Uterus (tissue), 4 donors: ENCODE data around the gene SLC6A18. TPM values are rescaled to one million over a fixed set of nuclear protein-coding genes. Genes with fewer than 3 reads are reported as not detected.

Source experiments
- DNase-seq, 2 donors: peaks; one replicate each; pipeline ENCODE4 v3.0.0-alpha.2; 2019 to 2020
- H3K27ac ChIP-seq, 2 donors: fragments of 200-600 bp; sonication (generic); 1 replicate in 1 of 2; 2 replicates in 1 of 2; pipeline ENCODE4 v1.5.1; 2016 to 2018
- H3K27me3 ChIP-seq, 2 donors: fragments of 200-600 bp; sonication (generic); one replicate each; pipeline ENCODE4 v1.5.1; 2018 to 2019; ENCODE audit warnings: control low read depth in 1 of 2
- H3K36me3 ChIP-seq, 2 donors: fragments of 200-600 bp; sonication (generic); one replicate each; pipeline ENCODE4 v1.5.1; 2019; ENCODE audit warnings: control low read depth in 1 of 2
- H3K4me1 ChIP-seq, 2 donors: fragments of 200-600 bp; sonication (generic); one replicate each; pipeline ENCODE4 v1.5.1; 2018 to 2019; ENCODE audit warnings: control low read depth in 1 of 2
- H3K4me3 ChIP-seq, 2 donors: fragments of 200-600 bp; sonication (generic); 1 replicate in 1 of 2; 2 replicates in 1 of 2; pipeline ENCODE4 v1.5.1; 2018 to 2019; ENCODE audit warnings: mild to moderate bottlenecking in 1 of 2
- H3K9me3 ChIP-seq, 2 donors: fragments of 200-600 bp; sonication (generic); one replicate each; pipeline ENCODE4 v1.5.1; 2019; ENCODE audit warnings: control low read depth in 1 of 2
- POLR2A ChIP-seq, 2 donors: fragments of 450-650 bp; IDR thresholded peaks; one replicate each; pipeline ENCODE4 v1.6.1; 2016; ENCODE audit warnings: antibody characterized with exemption in 2 of 2, mild to moderate bottlenecking in 1 of 2, moderate library complexity in 1 of 2
- intact Hi-C: fragments of 100-400 bp; cut with DNase I; formaldehyde crosslinking; loops from one replicate; pipeline ENCODE4 v1.15.1; 2023; ENCODE audit warnings: low total_unique reads
- total RNA-seq, 4 donors: library from RNA; depleted of rRNA in 3 of 4; stranded (reverse); fragments of >200 nt in 3 of 4; gene quantifications; one replicate each; pipeline versions ENCODE4 v1.1.0 to v1.2.4, GENCODE V29; 2014 to 2023
- TF ChIP-seq, protein P1 (sequence below), 4 experiments: fragments of 200-600 bp in 2 of 4; fragments of 450-650 bp in 2 of 4; sonication (generic) in 2 of 4; IDR thresholded peaks; one replicate each; pipeline ENCODE4 v1.5.1; 2016 to 2019; ENCODE audit warnings: antibody characterized with exemption in 4 of 4, mild to moderate bottlenecking in 2 of 4, moderate library complexity in 1 of 4
- donor health status: DM: yes; HTN: yes; CAD: no.

Gene SLC6A18
- total RNA-seq, 4 donors from 2014 or later, result not detected

GRCh38 chr5:1178529-1179382 is 46.4 kb upstream of the SLC6A18 start:
- Histone ChIP-seq H3K27ac (no peak overlapping the region), H3K4me1 (no peaks in the 10 kb centered on the region), H3K4me3 (no peak overlapping the region), H3K9me3 (no peaks in the 10 kb centered on the region), H3K36me3 (no peaks in the 10 kb centered on the region), H3K27me3 (no peaks in the 10 kb centered on the region)
- DNase-seq, result no peak
- TF ChIP-seq, protein P1, sequence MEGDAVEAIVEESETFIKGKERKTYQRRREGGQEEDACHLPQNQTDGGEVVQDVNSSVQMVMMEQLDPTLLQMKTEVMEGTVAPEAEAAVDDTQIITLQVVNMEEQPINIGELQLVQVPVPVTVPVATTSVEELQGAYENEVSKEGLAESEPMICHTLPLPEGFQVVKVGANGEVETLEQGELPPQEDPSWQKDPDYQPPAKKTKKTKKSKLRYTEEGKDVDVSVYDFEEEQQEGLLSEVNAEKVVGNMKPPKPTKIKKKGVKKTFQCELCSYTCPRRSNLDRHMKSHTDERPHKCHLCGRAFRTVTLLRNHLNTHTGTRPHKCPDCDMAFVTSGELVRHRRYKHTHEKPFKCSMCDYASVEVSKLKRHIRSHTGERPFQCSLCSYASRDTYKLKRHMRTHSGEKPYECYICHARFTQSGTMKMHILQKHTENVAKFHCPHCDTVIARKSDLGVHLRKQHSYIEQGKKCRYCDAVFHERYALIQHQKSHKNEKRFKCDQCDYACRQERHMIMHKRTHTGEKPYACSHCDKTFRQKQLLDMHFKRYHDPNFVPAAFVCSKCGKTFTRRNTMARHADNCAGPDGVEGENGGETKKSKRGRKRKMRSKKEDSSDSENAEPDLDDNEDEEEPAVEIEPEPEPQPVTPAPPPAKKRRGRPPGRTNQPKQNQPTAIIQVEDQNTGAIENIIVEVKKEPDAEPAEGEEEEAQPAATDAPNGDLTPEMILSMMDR (IDR thresholded peaks at IDR 0.05), result no peak
- TF ChIP-seq POLR2A (IDR thresholded peaks at IDR 0.05), result no peak
- intact Hi-C loops, result no loop called here

GRCh38 chr5:1179383-1179715 is 45.8 kb upstream of the SLC6A18 start:
- no peaks in the 10 kb centered on the region for H3K4me1 ChIP-seq
- no peaks in the 10 kb centered on the region for H3K27me3 ChIP-seq
- H3K4me3 ChIP-seq, result no peak overlapping the region
- H3K36me3 ChIP-seq, result no peaks in the 10 kb centered on the region
- no peak overlapping the region for H3K27ac ChIP-seq
- no peaks in the 10 kb centered on the region for H3K9me3 ChIP-seq
- no peak for TF ChIP-seq POLR2A (IDR thresholded peaks at IDR 0.05)
- TF ChIP-seq, protein P1 (IDR thresholded peaks at IDR 0.05), result no peak
- DNase-seq, result no peak
- intact Hi-C loops, result no loop called here

DNA sequence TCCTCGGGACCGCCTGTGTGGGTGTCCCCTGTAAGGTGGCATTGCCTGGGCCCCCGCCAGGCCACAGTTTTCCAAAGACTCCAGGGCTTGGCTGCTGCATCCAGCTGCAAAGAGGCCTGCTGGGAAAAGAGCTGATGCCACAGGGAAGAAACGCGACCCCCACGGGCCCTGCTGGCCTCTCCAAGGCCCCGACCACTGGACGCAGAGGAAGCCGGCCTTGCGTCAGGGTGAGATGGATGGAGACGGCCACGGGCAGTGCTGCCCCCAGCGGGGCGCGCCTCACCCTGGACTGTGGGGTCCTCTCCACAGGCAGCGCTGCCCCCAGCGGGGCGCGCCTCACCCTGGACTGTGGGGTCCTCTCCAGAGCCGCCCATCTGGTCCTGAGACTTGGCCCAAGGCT is 45.1 kb upstream of the SLC6A18 start:
- TF ChIP-seq, protein P1 (IDR thresholded peaks at IDR 0.05), result no peak
- no peak for TF ChIP-seq POLR2A (IDR thresholded peaks at IDR 0.05)

DNA sequence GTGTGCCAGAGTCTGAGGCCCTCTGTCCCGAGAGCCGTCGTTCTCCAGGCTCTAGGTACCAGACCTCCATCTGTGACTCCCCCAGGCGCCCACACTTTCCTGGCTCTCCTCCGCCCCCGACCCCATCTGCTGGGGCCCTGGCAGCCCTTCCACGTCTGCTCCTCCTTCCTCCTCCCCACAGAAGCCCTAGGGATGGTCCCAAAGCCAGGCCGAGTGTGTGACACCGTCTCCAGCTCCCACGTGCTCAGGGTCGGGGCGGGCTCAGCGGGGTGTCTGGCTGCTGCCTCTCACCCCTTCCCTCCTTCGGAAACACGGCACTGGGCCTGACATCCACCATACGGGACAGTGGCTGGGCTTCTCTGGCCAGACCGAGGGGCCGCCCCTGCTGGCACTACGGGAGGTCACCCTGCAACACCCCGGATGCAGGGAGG is 44.3 kb upstream of the SLC6A18 start:
- no peaks in the 10 kb centered on the region for H3K36me3 ChIP-seq
- no peaks in the 10 kb centered on the region for H3K9me3 ChIP-seq
- H3K27ac ChIP-seq, result no peak overlapping the region
- intact Hi-C loops, result no loop called here
- H3K27me3 ChIP-seq, result no peaks in the 10 kb centered on the region
- H3K4me1 ChIP-seq, result no peaks in the 10 kb centered on the region
- no peak overlapping the region for H3K4me3 ChIP-seq
- TF ChIP-seq, protein P1 (IDR thresholded peaks at IDR 0.05), result no peak
- no peak for TF ChIP-seq POLR2A (IDR thresholded peaks at IDR 0.05)
- no peak for DNase-seq

More for the DNA sequence above, 45.1 kb upstream of the SLC6A18 start:
- Histone ChIP-seq H3K27ac (no peak overlapping the region), H3K4me3 (no peak overlapping the region), H3K36me3 (no peaks in the 10 kb centered on the region), H3K27me3 (no peaks in the 10 kb centered on the region), H3K9me3 (no peaks in the 10 kb centered on the region), H3K4me1 (no peaks in the 10 kb centered on the region)
- intact Hi-C loops, result no loop called here
- DNase-seq, result no peak

DNA sequence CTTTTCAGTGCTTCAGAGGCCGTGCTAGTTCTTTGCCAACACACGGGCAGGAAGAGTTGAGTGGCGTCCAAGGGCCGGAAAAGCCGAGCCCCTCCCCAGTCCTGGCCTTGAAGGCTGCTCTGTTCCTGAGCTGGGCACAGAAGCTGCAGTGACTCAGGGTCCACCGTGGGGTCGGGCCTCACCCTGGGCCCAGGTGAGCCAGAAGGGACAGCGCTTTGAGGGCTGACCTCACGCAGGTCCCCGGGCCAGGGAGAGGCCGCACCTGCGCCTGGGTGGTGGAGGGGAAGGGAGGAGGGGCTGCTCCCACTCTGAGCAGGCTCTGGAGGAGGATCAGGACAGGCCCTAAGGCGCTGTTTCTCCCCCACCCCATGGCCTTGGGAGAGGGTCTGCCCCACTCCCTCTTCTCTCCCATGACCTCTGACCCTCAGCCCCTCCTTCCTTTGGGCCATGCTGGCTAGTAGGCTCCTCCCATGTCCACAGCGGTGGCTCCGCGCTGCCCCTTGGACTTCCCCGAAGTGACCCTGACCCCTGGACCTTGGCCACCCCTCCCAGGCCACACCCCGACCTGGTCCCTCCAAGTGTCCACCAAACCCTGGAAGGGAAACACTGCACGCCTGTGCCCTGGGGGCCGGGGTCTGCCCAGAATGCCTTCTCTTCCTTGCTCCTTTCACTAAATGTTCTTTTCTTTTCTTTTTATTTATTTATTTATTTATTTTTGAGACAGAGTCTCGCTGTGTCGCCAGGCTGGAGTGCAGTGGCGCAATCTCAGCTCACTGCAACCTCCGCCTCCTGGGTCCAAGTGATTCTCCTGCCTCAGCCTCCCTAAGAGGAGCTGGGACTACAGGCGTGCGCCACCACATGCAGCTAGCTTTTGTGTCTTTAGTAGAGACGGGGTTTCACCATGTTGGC is 43.5 kb upstream of the SLC6A18 start:
- no peaks in the 10 kb centered on the region for H3K9me3 ChIP-seq
- no peaks in the 10 kb centered on the region for H3K4me1 ChIP-seq
- H3K4me3 ChIP-seq, result no peak overlapping the region
- TF ChIP-seq POLR2A (IDR thresholded peaks at IDR 0.05), result no peak
- TF ChIP-seq, protein P1 (IDR thresholded peaks at IDR 0.05), result no peak
- H3K27me3 ChIP-seq, result no peaks in the 10 kb centered on the region
- H3K36me3 ChIP-seq, result no peaks in the 10 kb centered on the region
- no peak overlapping the region for H3K27ac ChIP-seq
- intact Hi-C loops, result no loop called here
- DNase-seq, result no peak
